MM.1S (cell line): ENCODE measurements around the gene THRAP3.
A peak's percentile ranks its signal among the peaks of the same experiment; 100 is the strongest.
"Not testable (repeated sequence)": the region's sequence is repeated elsewhere in the genome, so short reads cannot be mapped to it uniquely, and the experiment has no call there.

Experiments used
- DNase-seq: peaks from one replicate; pipeline ENCODE4 v3.0.0-alpha.2; 2015
- H2AFZ ChIP-seq: fragments of 300-600 bp; sonication (generic); 2 replicates; pipeline ENCODE4 v1.6.0; 2016; ENCODE audit warnings: antibody characterized with exemption, low read length
- H3F3A ChIP-seq: fragments of 300-600 bp; sonication (generic); 2 replicates; pipeline ENCODE4 v1.6.1; 2016; ENCODE audit warnings: mild to moderate bottlenecking, antibody characterized with exemption, low read length, moderate library complexity, mixed read lengths; ENCODE audit not compliant: insufficient read depth
- H3K27ac ChIP-seq: fragments of 300-600 bp; sonication (generic); 2 replicates; pipeline ENCODE4 v1.5.1; 2016; ENCODE audit warnings: mild to moderate bottlenecking, low read length
- H3K27me3 ChIP-seq: fragments of 300-600 bp; sonication (generic); replicated peaks from 2 replicates; pipeline ENCODE4 v1.6.0; 2016; ENCODE audit warnings: low read length; ENCODE audit not compliant: insufficient read depth
- H3K36me3 ChIP-seq: fragments of 300-600 bp; sonication (generic); replicated peaks from 2 replicates; pipeline ENCODE4 v1.6.1; 2016; ENCODE audit warnings: mild to moderate bottlenecking, low read length, mixed read lengths; ENCODE audit not compliant: insufficient read depth
- H3K4me1 ChIP-seq: fragments of 300-600 bp; sonication (generic); 2 replicates; pipeline ENCODE4 v1.6.1; 2016; ENCODE audit warnings: low read length, mixed read lengths
- H3K4me2 ChIP-seq: fragments of 300-600 bp; sonication (generic); 2 replicates; pipeline ENCODE4 v1.6.0; 2016; ENCODE audit warnings: low read depth, low read length
- H3K4me3 ChIP-seq: fragments of 300-600 bp; sonication (generic); 2 replicates; pipeline ENCODE4 v1.5.1; 2016; ENCODE audit warnings: low read length, mixed read lengths
- H3K79me2 ChIP-seq: fragments of 300-600 bp; sonication (generic); 2 replicates; pipeline ENCODE4 v1.6.1; 2016; ENCODE audit warnings: mixed run types, low read length, mixed read lengths
- H3K9ac ChIP-seq: fragments of 300-600 bp; sonication (generic); 2 replicates; pipeline ENCODE4 v1.6.1; 2016; ENCODE audit warnings: low read length, mixed read lengths
- H3K9me2 ChIP-seq: fragments of 300-600 bp; sonication (generic); replicated peaks from 2 replicates; pipeline ENCODE4 v1.6.1; 2016; ENCODE audit warnings: mild to moderate bottlenecking, low read length, mixed read lengths; ENCODE audit not compliant: insufficient read depth
- H3K9me3 ChIP-seq: fragments of 300-600 bp; sonication (generic); replicated peaks from 2 replicates; pipeline ENCODE4 v1.6.1; 2016; ENCODE audit warnings: mild to moderate bottlenecking, low read length, mixed read lengths; ENCODE audit not compliant: insufficient read depth
- H4K20me1 ChIP-seq: fragments of 300-600 bp; sonication (generic); 2 replicates; pipeline ENCODE4 v1.6.1; 2016; ENCODE audit warnings: mild to moderate bottlenecking, low read length, moderate library complexity, mixed read lengths; ENCODE audit not compliant: insufficient read depth
- CTCF ChIP-seq: fragments of 300-600 bp; sonication (generic); IDR thresholded peaks from 2 replicates; pipeline ENCODE4 v1.5.1; 2016; ENCODE audit warnings: antibody characterized with exemption, low read length, mixed read lengths
- EZH2 ChIP-seq: fragments of 300-600 bp; sonication (generic); optimal IDR thresholded peaks from 2 replicates; pipeline ENCODE3; 2017; ENCODE audit warnings: low read depth, mild to moderate bottlenecking, antibody characterized with exemption, low read length, mixed read lengths
- EZH2phosphoT487 ChIP-seq: fragments of 300-600 bp; sonication (generic); IDR thresholded peaks from 2 replicates; pipeline ENCODE4 v1.6.1; 2018; ENCODE audit warnings: antibody characterized with exemption, low read length

Gene THRAP3

GRCh38 chr1:36187800-36188593 lies 36.2 kb upstream of the THRAP3 start:
- Histone ChIP-seq H3K9ac (no peak overlapping the region; the same call in 1 of the 2 replicates), H3K36me3 (no peaks in the 10 kb centered on the region), H3K27ac (no peak overlapping the region)

GRCh38 chr1:36196805-36197204 lies 27.4 kb upstream of the THRAP3 start:
- not testable (repeated sequence) for H3K27me3 ChIP-seq, H3K9me2 ChIP-seq, H3K4me3 ChIP-seq, H3K4me2 ChIP-seq, H3K79me2 ChIP-seq, DNase-seq, H3K4me1 ChIP-seq, H2AFZ ChIP-seq, H3K36me3 ChIP-seq, H3K9ac ChIP-seq, H3K27ac ChIP-seq, H3F3A ChIP-seq, H3K9me3 ChIP-seq, H4K20me1 ChIP-seq

More at GRCh38 chr1:36187800-36188593, 36.2 kb upstream of the THRAP3 start:
- Histone ChIP-seq H3K9me3 (no peaks in the 10 kb centered on the region), H3F3A (no peaks in the 10 kb centered on the region), H3K9me2 (no peaks in the 10 kb centered on the region), H2AFZ (peak overlapping the region; percentile 73), H3K4me3 (no peak overlapping the region), H3K4me1 (peaks cover 4% of the 10 kb centered on the region), H3K27me3 (no peaks in the 10 kb centered on the region), H4K20me1 (no peaks in the 10 kb centered on the region), H3K4me2 (peak overlapping the region; percentile 25; the same call in 1 of the 2 replicates), H3K79me2 (no peaks in the 10 kb centered on the region)
- TF ChIP-seq CTCF = peak; percentile 91
- no peak for TF ChIP-seq EZH2phosphoT487
- peak; percentile 85 for DNase-seq

- Histone ChIP-seq H2AFZ (no peak overlapping the region), H3K27ac (no peak overlapping the region), H4K20me1 (no peaks in the 10 kb centered on the region), H3K27me3 (no peaks in the 10 kb centered on the region), H3K9me2 (no peaks in the 10 kb centered on the region), H3K9ac (no peak overlapping the region), H3K36me3 (no peaks in the 10 kb centered on the region), H3K79me2 (no peaks in the 10 kb centered on the region), H3K4me2 (no peak overlapping the region), H3F3A (no peaks in the 10 kb centered on the region), H3K4me1 (no peaks in the 10 kb centered on the region), H3K9me3 (no peaks in the 10 kb centered on the region), H3K4me3 (no peak overlapping the region)
- TF ChIP-seq EZH2phosphoT487 = no peak
- DNase-seq = no peak
These were observed 25.6 kb upstream of the THRAP3 start for GRCh38 chr1:36198641-36199040.

GRCh38 chr1:36199934-36200741 lies 24.1 kb upstream of the THRAP3 start:
- no peaks in the 10 kb centered on the region for H3K79me2 ChIP-seq
- no peak overlapping the region for H3K4me2 ChIP-seq
- no peaks in the 10 kb centered on the region for H3K9me2 ChIP-seq
- no peaks in the 10 kb centered on the region for H3F3A ChIP-seq
- H3K36me3 ChIP-seq = no peaks in the 10 kb centered on the region
- H4K20me1 ChIP-seq = no peaks in the 10 kb centered on the region
- H3K27ac ChIP-seq = no peak overlapping the region
- 0 out of 2 replicates have a peak overlapping the region, but pooled peaks have one; percentile 19 for H2AFZ ChIP-seq
- TF ChIP-seq EZH2phosphoT487 (no peak), EZH2 (no peak), CTCF (no peak)
- no peak overlapping the region for H3K9ac ChIP-seq
- H3K9me3 ChIP-seq = no peaks in the 10 kb centered on the region
- H3K4me3 ChIP-seq = no peak overlapping the region
- no peak for DNase-seq
- no peaks in the 10 kb centered on the region for H3K27me3 ChIP-seq
- no peaks in the 10 kb centered on the region for H3K4me1 ChIP-seq
